Measurements from ENCODE around the gene DOP1B.

The DOP1B gene

DNA sequence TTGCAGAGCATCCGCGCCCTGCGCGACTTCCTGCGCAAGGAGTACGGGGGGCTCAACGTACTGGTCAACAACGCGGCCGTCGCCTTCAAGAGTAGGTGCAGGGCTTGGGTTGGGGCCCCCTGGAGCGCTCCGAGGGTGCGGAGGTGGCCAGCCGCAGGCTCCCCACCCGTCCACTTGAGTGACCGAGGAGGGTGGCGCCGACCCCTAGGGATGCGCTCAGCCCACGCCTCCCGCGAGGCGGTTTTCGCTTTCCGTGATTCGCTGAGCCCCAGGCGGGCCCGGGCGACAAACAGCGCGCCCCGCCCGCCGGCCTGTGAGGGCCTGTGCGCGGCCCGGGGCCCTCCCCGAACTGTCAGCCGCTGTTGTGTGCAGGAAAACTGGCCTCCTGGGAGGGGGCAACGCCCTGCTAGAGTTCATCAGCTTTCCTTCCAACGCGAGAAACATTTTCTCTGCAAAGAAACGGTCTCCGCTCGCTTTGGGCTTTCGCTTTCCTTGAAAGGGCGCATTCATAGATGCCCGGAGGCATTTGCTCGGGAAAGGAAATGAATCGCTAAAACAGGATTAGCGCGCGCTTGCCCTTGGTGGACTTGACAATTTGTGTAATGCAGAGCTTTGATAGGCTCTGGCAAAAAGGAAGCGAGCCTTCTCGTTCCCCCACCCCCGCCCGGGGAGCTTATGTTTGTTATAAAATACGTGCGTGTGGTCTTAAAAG, 21.1 kb upstream of the DOP1B start:
- in situ Hi-C loops (cut with MboI; ENCODE audit: low sequenced_read_pairs) = loop anchor here (25.0 kb wide), 1 partner anchor 202 kb away; no protein-coding TSS in a partner anchor

GRCh38 chr21:36139791-36140190, 16.8 kb upstream of the DOP1B start:
- in situ Hi-C loops (cut with MboI; ENCODE audit: low sequenced_read_pairs) = loop anchor here (25.0 kb wide), 1 partner anchor 198 kb away; no protein-coding TSS in a partner anchor

- in situ Hi-C loops (cut with MboI; ENCODE audit: low sequenced_read_pairs) = loop anchor here (25.0 kb wide), 1 partner anchor 196 kb away; no protein-coding TSS in a partner anchor
Observed at GRCh38 chr21:36141513-36141925, 15.1 kb upstream of the DOP1B start.

- in situ Hi-C loops (cut with MboI; ENCODE audit: low sequenced_read_pairs) = loop anchor here (25.0 kb wide), 1 partner anchor 193 kb away; no protein-coding TSS in a partner anchor
Observed at GRCh38 chr21:36144233-36144632, 12.4 kb upstream of the DOP1B start.

GRCh38 chr21:36145259-36145658, 11.4 kb upstream of the DOP1B start:
- in situ Hi-C loops (cut with MboI; ENCODE audit: low sequenced_read_pairs) = loop anchor here (25.0 kb wide), 1 partner anchor 192 kb away; no protein-coding TSS in a partner anchor

DNA sequence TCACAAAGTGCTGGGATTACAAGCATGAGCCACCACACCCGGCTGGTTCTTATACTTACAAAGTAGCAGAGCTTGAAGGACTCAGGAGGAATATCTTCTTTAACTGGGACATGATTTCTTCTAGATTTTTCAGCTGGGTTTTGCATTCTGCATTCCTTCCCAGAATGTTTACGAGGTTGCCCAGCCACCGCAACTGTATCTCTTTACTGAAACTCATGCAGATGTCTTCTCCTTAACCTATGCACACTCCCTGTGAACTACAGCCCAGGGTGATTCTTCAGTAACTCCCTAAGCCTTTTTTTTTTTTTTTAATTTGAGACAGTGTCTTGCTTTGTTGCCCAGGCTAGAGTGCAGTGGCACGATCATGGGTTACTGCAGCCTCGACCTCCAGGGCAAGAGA, 8.7 kb upstream of the DOP1B start:
- in situ Hi-C loops (cut with MboI; ENCODE audit: low sequenced_read_pairs) = loop anchor here (25.0 kb wide), 1 partner anchor 189 kb away; no protein-coding TSS in a partner anchor

DNA sequence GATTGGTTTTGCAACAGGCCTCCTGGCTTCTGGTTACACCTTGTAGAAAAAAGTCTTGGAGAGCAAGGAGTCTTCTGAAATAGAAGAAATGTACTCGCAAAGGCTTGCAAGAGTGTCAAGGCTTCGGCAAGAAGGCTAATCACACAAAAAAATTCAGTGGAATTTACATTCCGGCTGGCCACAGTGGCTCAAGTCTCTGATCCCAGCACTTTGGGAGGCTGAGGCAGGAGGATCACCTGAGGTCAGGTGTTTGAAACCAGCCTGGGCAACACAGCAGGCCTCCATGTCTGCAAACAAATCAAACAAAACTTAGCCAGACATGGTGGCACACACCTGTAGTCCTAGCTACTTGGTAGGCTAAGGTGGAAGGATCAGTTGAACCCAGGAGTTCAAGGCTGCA, 7.7 kb upstream of the DOP1B start:
- in situ Hi-C loops (cut with MboI; ENCODE audit: low sequenced_read_pairs) = loop anchor here (25.0 kb wide), 1 partner anchor 188 kb away; no protein-coding TSS in a partner anchor

- in situ Hi-C loops (cut with MboI; ENCODE audit: low sequenced_read_pairs) = loop anchor here (25.0 kb wide), 1 partner anchor 187 kb away; no protein-coding TSS in a partner anchor
Observed at GRCh38 chr21:36149788-36150711, 6.6 kb upstream of the DOP1B start.

DNA sequence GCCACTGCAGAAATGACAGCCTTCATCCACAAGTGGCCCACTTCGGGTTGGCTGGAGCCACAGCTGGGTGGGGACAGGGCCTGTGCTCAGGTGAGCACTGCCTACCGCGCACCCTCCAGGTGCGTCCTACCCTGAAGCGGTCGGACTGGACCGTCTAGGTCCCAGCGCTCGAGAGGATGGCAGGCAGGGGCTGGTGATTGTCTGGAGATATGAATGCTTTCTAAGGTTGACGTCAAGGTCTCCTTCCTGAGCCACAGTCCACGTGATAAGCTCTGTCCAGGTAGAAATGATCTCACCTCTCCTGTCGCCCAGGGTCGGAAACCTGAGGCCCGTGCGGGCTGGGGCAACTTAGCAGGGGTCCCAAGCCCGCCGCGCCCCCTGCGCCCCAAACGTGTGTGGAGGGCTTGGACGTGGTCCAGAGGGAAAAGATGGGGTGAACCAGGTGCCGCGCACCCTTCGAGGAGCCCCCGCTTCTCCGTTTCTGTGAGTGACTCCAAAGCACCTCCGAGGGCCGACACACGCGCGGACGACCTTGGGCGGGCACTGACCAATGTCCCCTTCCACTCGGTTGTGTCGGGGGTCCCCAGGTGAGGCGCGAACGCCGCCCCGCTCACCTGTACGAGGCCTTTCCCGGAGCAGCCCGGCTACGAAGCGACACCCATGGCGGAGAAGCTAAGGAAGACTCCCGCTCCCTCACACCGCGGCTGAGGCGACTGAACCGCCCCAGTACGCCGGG, 853 bp upstream of the DOP1B start:
- in situ Hi-C loops (cut with MboI; ENCODE audit: low sequenced_read_pairs) = no loop called here

GRCh38 chr21:36156339-36156814, 247 bp upstream of the DOP1B start:
- in situ Hi-C loops (cut with MboI; ENCODE audit: low sequenced_read_pairs) = no loop called here

- in situ Hi-C loops (cut with MboI; ENCODE audit: low sequenced_read_pairs) = no loop called here
Observed at GRCh38 chr21:36159356-36159921, 2.8 kb downstream of the DOP1B start.

- in situ Hi-C loops (cut with MboI; ENCODE audit: low sequenced_read_pairs) = no loop called here
Observed at GRCh38 chr21:36160850-36161178, 4.2 kb downstream of the DOP1B start.

- in situ Hi-C loops (cut with MboI; ENCODE audit: low sequenced_read_pairs) = no loop called here
Observed at GRCh38 chr21:36162631-36163030, 6.0 kb downstream of the DOP1B start.

GRCh38 chr21:36163750-36164741, 7.4 kb downstream of the DOP1B start:
- in situ Hi-C loops (cut with MboI; ENCODE audit: low sequenced_read_pairs) = no loop called here

DNA sequence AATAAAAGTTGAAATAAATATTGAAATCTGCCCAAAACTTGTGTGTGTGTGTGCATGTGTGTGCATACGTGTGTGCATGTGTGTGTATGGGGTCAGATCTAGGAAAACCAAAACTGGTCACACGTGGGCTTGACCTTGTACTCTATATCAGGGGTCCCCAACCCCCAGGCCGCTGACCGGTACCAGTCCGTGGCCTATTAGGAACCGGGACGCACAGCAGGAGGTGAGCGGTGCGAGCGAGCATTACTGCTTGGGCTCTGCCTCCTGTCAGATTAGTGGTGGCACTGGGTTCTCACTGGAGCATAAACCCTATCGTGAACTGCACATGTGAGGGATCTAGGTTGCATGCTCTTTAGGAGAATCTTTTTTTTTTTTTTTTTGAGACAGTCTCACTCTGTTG, 8.7 kb downstream of the DOP1B start:
- in situ Hi-C loops (cut with MboI; ENCODE audit: low sequenced_read_pairs) = no loop called here

DNA sequence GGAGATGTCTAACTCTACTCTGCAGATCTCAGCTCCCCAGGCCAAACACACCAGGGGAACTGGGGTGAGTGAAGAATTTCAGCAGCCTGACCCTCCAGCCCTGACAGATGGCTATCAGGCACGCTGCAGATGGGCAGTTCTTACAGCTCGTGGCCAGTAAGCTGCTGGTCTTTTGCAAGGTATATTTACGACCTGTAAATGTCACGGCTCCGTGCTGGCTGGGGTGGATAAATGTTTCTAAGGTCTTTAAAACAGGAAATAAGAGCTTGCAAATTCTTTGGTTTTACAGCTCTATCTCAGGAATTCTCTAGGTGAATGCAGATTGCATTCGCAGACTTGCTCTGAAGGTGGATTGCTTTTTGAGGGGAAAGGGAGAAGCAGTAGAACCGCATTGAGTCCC, 10.1 kb downstream of the DOP1B start:
- in situ Hi-C loops (cut with MboI; ENCODE audit: low sequenced_read_pairs) = no loop called here

GRCh38 chr21:36167541-36167940, 10.9 kb downstream of the DOP1B start:
- in situ Hi-C loops (cut with MboI; ENCODE audit: low sequenced_read_pairs) = no loop called here

- in situ Hi-C loops (cut with MboI; ENCODE audit: low sequenced_read_pairs) = no loop called here
Observed at GRCh38 chr21:36169470-36170128, 13.0 kb downstream of the DOP1B start.

- in situ Hi-C loops (cut with MboI; ENCODE audit: low sequenced_read_pairs) = no loop called here
Observed at GRCh38 chr21:36170823-36171222, 14.2 kb downstream of the DOP1B start.

All from hTERT RPE-1 (cell line).